MCF 10A (cell line): ENCODE measurements around the gene UBR4. TPM values are rescaled to one million over a fixed set of nuclear protein-coding genes. Genes with fewer than 3 reads are reported as not detected.

Source experiments
- BruUV-seq: library from RNA; stranded (reverse); fragments of 400-500 nt; replicated peaks from 2 replicates; lab custom pipeline; 2021; lab: Mats Ljungman, UMichigan
- CTCF ChIA-PET: fragments of 300-600 bp; sonication (Branson Sonifier 250); formaldehyde crosslinking; extraction: SDS; loops from one replicate; lab custom pipeline; 2021; ENCODE audit warnings: antibody characterized with exemption, inconsistent platforms; lab: Yijun Ruan, JAX
- POLR2A ChIA-PET: fragments of 300-600, 350-650 bp; sonication (Branson Sonifier 250); formaldehyde crosslinking; extraction: SDS; loops from one replicate; lab custom pipeline; 2020; ENCODE audit warnings: antibody characterized with exemption, inconsistent platforms; lab: Yijun Ruan, JAX
- DNase-seq: peaks from one replicate; pipeline ENCODE4 v3.0.0-alpha.2; 2018; ENCODE audit not compliant: unreplicated experiment
- H3K27ac Mint-ChIP-seq: one replicate; pipeline ENCODE4 v1.8.0; 2022; ENCODE audit warnings: mild to moderate bottlenecking, low read depth, mixed read lengths; ENCODE audit not compliant: unreplicated experiment
- H3K27me3 Mint-ChIP-seq: one replicate; pipeline ENCODE4 v1.8.0; 2022; ENCODE audit warnings: mixed read lengths; ENCODE audit not compliant: insufficient read depth, unreplicated experiment
- H3K36me3 Mint-ChIP-seq: one replicate; pipeline ENCODE4 v1.8.0; 2022; ENCODE audit warnings: mild to moderate bottlenecking, moderate library complexity, mixed read lengths; ENCODE audit not compliant: insufficient read depth, unreplicated experiment
- H3K4me1 Mint-ChIP-seq: one replicate; pipeline ENCODE4 v1.8.0; 2022; ENCODE audit warnings: mixed read lengths; ENCODE audit not compliant: insufficient read depth, unreplicated experiment
- H3K4me3 Mint-ChIP-seq: one replicate; pipeline ENCODE4 v1.8.0; 2022; ENCODE audit warnings: mild to moderate bottlenecking, moderate library complexity, mixed read lengths; ENCODE audit not compliant: unreplicated experiment
- H3K9me3 Mint-ChIP-seq: one replicate; pipeline ENCODE4 v1.8.0; 2022; ENCODE audit warnings: mixed read lengths; ENCODE audit not compliant: unreplicated experiment
- CTCF ChIP-seq: fragments of 200-600 bp; IDR thresholded peaks from one replicate; pipeline ENCODE4 v1.8.0; 2022; ENCODE audit warnings: antibody characterized with exemption, mild to moderate bottlenecking; ENCODE audit not compliant: unreplicated experiment
- intact Hi-C: fragments of 100-400 bp; cut with micrococcal nuclease; formaldehyde crosslinking; loops from 2 replicates; pipeline ENCODE4 v1.14.1; 2022
- total RNA-seq: library from RNA; stranded (reverse); gene quantifications from 2 replicates; pipeline ENCODE4 v1.2.3, GENCODE V29; 2022

Gene UBR4
- total RNA-seq, 1 experiment from 2014 or later: 154 TPM

DNA sequence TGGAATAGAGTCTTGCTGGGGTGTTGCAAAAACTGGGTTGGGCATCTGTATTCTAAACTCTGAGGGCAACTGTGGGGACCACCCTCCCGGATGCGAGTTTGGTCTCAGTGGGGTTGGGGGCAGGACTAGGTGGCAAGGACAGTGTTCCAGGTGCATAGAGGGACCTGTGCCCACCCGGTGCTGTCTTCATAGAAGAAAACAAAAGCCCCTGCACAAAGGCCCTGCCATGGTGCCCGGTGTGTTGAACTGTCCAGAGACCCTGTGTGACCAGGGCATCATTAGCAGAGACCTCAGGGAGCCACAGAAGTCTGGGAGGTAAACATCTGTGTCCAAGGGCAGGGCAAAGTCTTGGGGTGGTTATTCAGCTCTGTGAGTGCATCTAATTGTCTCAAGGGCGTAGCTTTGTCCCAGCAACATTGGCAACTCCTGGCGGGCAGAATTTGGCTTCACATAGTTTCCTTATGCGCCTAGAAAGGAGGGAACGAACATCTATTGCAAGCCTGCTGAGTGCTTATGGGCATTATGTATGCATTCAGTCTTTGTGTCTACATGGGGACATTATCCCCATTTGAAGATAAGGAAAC, 181.4 kb downstream of the UBR4 start:
- Mint-ChIP-seq H3K27ac (no peak overlapping the region), H3K27me3 (no peaks in the 10 kb centered on the region), H3K36me3 (no peaks in the 10 kb centered on the region), H3K9me3 (no peaks in the 10 kb centered on the region), H3K4me3 (no peak overlapping the region), H3K4me1 (peaks cover 12% of the 10 kb centered on the region)
- ChIA-PET CTCF (interaction anchor here (0.7 kb wide), 1 partner anchor 100 kb away, joined by 3 read pairs; no protein-coding TSS in a partner anchor), POLR2A (interaction anchor here (0.7 to 1.3 kb wide), 5 partner anchors 18 to 81 kb away, joined by 3 to 5 read pairs (median 4); no protein-coding TSS in a partner anchor)
- BruUV-seq: no TSS peak
- no peak for TF ChIP-seq CTCF
- no peak for DNase-seq
- intact Hi-C loops: no loop called here

GRCh38 chr1:19028110-19028509, 182.0 kb downstream of the UBR4 start:
- no peaks in the 10 kb centered on the region for H3K27me3 Mint-ChIP-seq

More at GRCh38 chr1:19028110-19028509, 182.0 kb downstream of the UBR4 start:
- no peak for TF ChIP-seq CTCF
- no TSS peak for BruUV-seq
- peaks cover 6% of the 10 kb centered on the region for H3K4me1 Mint-ChIP-seq
- no peak overlapping the region for H3K27ac Mint-ChIP-seq
- ChIA-PET CTCF (interaction anchor here (0.6 to 1.0 kb wide), 2 partner anchors 152 to 210 kb away, joined by 3 read pairs; no protein-coding TSS in a partner anchor), POLR2A (interaction anchor here (1.2 to 1.3 kb wide), 3 partner anchors 17 to 47 kb away, joined by 4 to 5 read pairs (median 4); no protein-coding TSS in a partner anchor)
- no peaks in the 10 kb centered on the region for H3K9me3 Mint-ChIP-seq
- H3K36me3 Mint-ChIP-seq: no peaks in the 10 kb centered on the region
- DNase-seq: no peak
- no peak overlapping the region for H3K4me3 Mint-ChIP-seq
- intact Hi-C loops: no loop called here

Other genes with a start within 250 kb of the UBR4 start
- gene EMC1, start 41.3 kb upstream of the UBR4 start, total RNA-seq: 75.9 and 77.2 TPM in 2 replicates
- gene MRTO4, start 41.5 kb upstream of the UBR4 start, total RNA-seq: 37.3 and 46.0 TPM in 2 replicates
- gene AKR7A3, start 78.5 kb upstream of the UBR4 start, total RNA-seq: 0.40 and 0.69 TPM in 2 replicates
- 26.7 and 28.7 TPM in 2 replicates for gene AKR7A2, start 101.9 kb upstream of the UBR4 start, total RNA-seq
- 16.2 and 20.2 TPM in 2 replicates for gene SLC66A1, start 102.1 kb upstream of the UBR4 start, total RNA-seq